Stimulated activated CD8-positive, alpha-beta memory T cell treated with anti-CD3 and anti-CD28 coated beads, Interleukin-12 subunit alpha, Interleukin-12 subunit beta, amount 100 ng/mL, for 1 hour (primary cell): ENCODE results near the gene ATP8B1.

ENCODE experiments used
- DNase-seq: peaks from one replicate; pipeline ENCODE4 v3.0.0-alpha.2; 2020; ENCODE audit warnings: low read depth

ATP8B1 gene

GRCh38 chr18:57819119-57819518 is 16.0 kb upstream of the ATP8B1 start:
- no peak for DNase-seq

- DNase-seq: no peak
Measured at GRCh38 chr18:57816208-57816954, 13.3 kb upstream of the ATP8B1 start.

DNA sequence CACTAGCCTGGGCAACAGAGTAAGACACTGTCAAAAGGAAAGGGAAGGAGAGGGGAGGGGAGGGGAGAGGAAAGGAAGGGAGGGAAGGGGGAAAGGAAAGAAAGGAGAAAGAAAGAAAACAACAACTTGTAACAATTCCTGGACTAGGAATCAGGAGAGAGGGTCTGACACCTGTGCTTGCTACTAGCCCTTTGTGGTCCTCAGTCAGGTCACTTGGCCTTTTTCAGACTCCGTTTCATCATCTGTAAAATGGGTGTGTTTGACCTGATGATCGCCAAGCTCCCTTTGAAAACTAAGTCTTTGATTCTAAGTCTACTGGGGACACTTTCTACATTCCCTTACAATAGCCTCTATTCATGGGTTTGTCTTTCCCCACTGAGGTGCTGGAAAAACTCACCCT is 11.4 kb upstream of the ATP8B1 start:
- DNase-seq: no peak

DNA sequence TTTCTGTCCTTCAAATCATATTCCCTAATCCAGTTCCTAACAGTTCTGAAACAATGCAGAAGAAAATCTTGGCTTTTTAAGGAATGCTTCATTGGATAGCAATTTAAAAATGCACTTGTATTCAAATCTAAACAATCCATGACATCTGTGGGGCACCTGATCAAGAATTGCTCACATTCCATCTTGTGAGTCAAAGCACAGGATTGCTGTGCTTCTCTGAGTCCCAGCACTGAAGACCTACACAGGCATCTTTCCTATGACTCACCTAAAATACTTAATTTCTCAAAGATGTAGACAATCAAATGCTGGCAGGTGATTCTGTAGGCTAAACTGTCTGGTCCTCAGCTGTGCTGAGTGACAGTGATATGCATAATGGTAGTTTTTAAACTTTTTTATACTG is 10.1 kb upstream of the ATP8B1 start:
- no peak for DNase-seq

DNA sequence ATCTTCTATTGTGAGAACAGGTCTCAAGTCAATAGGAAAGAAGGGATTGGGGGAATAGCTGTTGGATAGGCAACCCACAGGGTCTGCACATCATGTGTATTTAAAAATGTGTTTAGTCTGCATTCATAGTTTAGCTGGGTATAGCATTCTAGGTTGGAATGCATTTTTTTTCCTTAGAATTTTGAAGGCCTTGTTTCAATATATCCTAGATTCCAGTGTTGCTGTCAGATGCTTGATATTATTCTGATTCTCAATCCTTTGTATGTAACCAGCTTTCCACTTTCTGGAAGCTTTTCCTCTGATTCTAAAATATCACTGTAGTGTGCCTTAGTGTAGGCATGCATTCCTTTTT is 9.0 kb upstream of the ATP8B1 start:
- DNase-seq: no peak

DNA sequence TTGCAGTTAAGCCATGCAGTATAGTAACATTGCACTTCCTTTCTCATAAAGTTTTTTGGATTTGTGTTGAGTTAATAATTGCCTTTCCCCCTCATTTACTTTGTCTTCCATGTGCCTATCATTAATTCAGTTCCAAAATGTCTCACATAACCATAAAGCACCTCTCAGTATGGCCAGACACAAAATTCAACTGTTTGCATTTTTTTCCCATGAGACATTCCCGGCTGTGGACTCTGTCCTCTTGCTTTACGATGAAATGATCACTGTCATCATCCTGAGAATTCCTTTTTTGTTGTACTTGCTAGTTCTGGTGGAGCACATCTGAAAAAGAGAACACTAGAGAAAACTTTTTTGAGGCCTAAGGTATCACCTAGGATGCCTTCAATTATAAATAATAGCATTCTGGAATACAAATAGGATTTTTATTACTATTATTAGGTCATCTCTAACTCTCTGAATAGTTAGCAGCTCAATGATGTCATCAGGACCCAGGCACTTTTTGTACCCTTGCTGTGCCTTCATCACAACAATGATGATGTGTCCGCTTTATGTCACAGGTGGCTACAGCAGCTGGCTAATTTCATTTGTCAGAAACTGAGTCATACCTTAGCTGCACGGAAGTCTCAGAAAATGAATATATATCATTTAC is 8.5 kb upstream of the ATP8B1 start:
- DNase-seq: no peak

DNA sequence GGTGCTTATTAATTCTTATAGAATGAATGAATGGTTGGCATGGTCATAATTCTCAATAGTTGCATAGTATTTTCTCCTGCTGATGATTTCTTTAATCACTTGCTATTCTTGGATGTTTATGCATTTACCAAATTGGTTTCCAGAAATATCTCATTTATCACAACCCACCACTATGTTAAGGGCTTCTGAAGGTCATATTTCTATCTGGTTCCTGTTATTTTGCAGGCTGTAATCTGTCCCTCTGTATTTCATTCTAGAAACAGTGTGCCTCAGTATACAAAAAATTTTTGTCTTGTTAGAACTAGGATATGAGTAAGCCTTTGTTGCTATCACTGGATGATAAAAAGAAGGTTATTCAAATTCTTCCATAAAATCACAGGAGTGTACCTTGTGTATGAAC is 6.1 kb upstream of the ATP8B1 start:
- DNase-seq: no peak

DNA sequence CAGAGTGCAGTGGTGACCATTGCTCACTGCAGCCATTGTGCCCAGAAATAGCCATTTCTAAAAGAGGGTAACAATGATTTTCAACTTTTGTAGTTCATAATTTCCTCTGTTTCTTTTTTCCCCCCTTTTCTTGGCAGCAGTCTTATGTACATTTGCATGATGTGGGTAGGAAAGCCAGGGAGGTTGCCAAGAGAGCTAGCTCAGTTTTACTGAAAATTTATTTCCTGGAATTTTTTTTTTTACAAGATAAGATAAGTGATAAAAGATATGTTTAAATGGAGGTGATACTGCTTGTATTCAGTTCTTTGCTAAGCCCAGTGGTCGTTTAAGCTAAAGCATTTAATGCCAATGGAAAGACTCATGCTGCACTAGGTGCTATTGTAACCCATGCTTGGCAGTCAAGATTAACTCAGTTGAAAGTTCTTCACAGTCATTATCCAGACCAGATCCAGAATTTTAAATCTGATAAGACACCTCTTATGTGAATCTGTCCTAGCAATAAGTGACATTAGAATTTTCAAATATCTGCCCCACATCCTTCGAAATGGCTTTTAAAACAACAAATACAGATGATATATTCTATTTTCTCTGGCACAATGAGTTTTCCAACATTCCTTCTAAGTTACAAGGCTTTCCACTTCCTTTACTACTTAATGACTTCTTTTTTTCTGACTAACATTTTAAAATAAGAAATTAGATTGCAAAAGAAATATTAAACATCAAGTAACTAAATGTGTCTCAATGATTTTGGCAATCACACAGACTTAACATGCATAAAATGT is 4.4 kb upstream of the ATP8B1 start:
- no peak for DNase-seq

GRCh38 chr18:57806978-57807285 is 3.8 kb upstream of the ATP8B1 start:
- DNase-seq: no peak

- DNase-seq: no peak
Measured at GRCh38 chr18:57806201-57806977, 3.3 kb upstream of the ATP8B1 start.

- no peak for DNase-seq
Measured at GRCh38 chr18:57805117-57805516, 2.0 kb upstream of the ATP8B1 start.

DNA sequence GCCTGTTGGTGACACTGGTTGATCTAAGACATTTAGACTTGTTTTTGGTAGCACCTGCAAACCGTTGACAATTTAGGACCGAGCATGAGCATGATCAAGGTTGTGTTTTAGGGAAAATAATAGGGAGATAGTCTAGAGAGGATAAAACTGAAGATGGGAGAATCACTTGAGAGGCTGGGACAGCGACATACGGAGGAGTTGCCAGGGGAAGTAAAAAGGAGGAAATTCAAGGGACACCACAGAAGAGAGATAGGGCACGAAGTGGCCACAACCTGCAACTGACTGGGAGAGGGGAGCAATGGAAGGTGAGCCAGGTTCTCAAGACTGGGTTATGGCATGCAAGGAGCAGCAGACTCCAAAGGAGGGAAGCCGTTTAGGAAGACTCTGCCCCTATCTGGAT is 1.4 kb upstream of the ATP8B1 start:
- DNase-seq: no peak

- DNase-seq: no peak
Measured at GRCh38 chr18:57802213-57803102, 657 bp downstream of the ATP8B1 start.

DNA sequence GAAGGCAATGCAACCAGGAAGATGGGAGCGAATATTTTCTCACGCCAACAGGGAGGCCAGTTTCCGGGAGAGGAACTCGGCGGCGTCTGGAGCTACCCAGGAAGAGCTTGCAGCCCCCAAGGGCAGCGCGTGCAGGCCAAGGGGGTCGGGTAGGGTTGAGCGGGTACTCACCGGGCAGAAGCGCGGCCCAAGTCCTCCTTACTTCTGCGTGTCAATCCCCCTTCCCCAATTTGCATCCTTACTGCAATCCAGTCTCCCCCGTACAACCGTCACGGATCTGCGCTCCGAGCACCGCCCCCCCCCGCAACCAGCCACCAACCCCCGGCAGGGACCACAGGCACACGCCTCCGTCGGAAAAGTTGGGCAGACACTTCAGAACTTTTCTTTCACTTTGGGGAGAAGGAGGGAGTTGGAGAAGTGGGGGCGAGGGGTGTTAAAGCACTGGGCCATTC is 1.3 kb downstream of the ATP8B1 start:
- no peak for DNase-seq

DNA sequence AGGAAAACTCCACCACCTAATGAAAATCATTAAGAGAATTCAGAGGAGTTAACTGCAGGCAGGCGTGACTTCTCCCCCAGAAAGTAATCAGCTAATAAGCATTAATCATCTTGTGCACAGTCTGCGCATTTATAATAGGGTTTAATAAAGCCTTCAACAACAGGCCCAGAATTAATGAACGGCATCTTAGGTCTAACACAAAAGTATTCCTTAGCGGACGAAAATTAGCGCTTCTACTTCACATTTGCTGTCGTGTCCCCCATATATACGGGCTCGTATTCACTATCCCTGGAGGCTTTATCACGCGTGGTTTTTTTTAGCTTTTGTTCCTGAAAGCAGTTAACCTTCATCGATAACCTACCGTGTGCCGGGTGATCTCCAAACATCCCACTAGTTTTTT is 1.8 kb downstream of the ATP8B1 start:
- DNase-seq: no peak

GRCh38 chr18:57798713-57799373 is 4.3 kb downstream of the ATP8B1 start:
- DNase-seq: no peak

DNA sequence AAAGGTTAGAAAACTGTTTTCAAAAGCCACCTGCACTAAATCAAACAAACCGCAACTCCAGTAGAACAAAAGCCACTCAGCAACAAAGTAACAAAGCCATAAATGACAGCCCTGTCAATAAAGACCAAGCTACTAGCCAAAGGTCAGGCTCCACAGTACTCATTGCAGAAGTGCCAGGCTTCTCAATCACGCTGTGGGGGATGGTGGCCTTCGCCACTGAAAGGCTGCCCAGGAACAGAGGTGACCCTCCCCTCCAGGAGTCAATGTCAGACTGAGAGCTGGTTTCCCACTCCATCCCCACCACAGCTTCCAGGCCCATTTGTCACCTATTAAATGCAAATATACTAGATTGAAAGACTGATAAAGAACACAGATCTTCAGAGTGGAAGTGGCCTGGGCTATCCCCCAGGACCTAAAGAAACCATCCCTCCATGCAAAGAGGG is 5.9 kb downstream of the ATP8B1 start:
- DNase-seq: no peak

DNA sequence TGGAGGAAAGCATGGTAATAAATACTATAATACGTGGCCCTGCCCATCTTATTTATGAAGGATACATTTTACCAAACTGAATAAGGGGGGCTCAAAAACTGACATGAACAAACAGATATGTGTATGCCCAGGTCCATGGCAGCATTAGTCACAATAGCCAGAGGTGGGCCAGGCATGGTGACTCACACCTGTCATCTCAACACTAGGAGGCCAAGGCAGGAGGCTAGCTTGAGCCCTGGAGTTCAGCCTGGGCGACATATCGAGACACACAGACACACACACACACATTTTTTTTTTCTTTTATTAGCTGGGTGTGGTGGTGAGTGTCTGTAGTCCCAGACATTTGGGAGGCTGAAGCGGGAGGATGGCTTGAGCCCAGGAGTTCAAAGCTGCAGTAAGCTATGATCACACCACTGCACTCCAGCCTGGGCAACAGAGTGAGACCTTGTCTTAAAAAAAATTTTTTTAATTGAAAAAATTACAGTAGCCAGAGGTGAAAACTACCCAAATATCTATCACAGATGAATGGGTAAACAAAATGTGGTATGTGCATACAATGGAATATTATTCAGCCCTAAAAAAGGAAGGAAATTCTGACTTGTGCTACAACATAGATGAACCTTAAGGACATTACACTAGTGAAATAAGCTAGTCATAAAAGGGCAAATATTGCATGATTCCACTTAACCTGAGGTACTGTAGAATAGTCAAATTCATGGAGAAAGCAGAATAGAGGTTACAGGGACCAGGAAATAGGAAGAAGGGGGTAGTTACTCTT is 8.0 kb downstream of the ATP8B1 start:
- DNase-seq: no peak

DNA sequence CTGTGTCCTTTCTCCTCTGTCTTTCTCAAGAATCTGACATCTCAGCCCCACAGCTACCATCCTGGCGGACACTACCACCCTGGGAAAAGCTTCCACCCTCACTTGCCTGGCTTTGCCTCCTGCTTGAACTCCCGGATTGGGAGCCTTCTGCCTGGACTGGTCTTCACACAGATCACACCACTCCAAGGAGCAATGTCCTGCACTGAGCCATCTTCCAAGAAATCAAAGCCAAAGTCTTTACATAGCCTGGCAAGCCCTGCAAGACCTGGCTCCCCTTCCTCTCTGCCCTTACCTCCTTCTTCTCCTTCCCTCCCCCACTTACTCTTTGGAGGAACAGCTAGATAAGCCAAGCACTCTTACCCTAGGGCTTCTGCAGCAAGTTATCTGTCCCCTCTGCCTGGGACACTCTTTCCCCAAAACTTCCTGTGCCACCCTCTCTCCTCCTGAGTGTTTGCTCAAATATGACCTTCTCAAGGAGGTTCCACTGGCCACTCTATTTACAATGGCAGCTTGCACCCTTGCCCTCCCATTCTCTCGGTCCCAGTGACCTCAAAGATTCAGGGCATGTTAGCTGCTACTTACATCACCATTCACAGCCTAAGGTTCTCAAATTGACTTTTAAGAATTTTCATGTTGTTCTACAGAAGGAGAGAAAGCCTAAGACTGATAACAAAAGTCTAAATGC is 9.7 kb downstream of the ATP8B1 start:
- DNase-seq: no peak
